Testis (tissue), 3 donors: Measurements from ENCODE around the gene RCL1. TPM values are rescaled to one million over a fixed set of nuclear protein-coding genes. Genes with fewer than 3 reads are reported as not detected.

ENCODE experiments used
- DNase-seq: peaks from one replicate; pipeline ENCODE4 v3.0.0-alpha.2; 2019
- H3K27ac ChIP-seq, 2 donors: fragments of 200-600 bp; sonication (generic); one replicate each; pipeline ENCODE4 v1.5.1; 2019
- H3K27me3 ChIP-seq: fragments of 200-600 bp; sonication (generic); one replicate; pipeline ENCODE4 v1.5.1; 2019
- H3K36me3 ChIP-seq: fragments of 200-600 bp; sonication (generic); one replicate; pipeline ENCODE4 v1.5.1; 2017; ENCODE audit warnings: low read depth; ENCODE audit errors: missing control alignments
- H3K4me1 ChIP-seq: fragments of 200-600 bp; sonication (generic); one replicate; pipeline ENCODE4 v1.5.1; 2019
- H3K4me3 ChIP-seq, 2 donors: fragments of 200-600 bp; sonication (generic); one replicate each; pipeline ENCODE4 v1.5.1; 2017 to 2019
- H3K9me3 ChIP-seq: fragments of 200-600 bp; sonication (generic); one replicate; pipeline ENCODE4 v1.5.1; 2017
- POLR2A ChIP-seq: fragments of 450-650 bp; IDR thresholded peaks from one replicate; pipeline ENCODE4 v1.6.1; 2017; ENCODE audit warnings: antibody characterized with exemption, mild to moderate bottlenecking, moderate library complexity
- WGBS, 2 donors: methylation state at CpG; one replicate each; pipeline ENCODE4 v1.1.5; 2018; 5-methylcytosine and 5-hydroxymethylcytosine counted together
- intact Hi-C: fragments of 100-400 bp; cut with DNase I; formaldehyde crosslinking; loops from one replicate; pipeline ENCODE4 v1.15.1; 2023; ENCODE audit warnings: low total_unique reads
- polyA plus RNA-seq: library from polyadenylated mRNA; stranded (reverse); fragments of 350-450 nt; fragmentation: Illumina TruSeq; extraction: RNeasy Lipid Tissue Mini Kit (QIAGEN cat#74804); gene quantifications from one replicate; pipeline ENCODE4 v1.2.3, GENCODE V29; 2014; ENCODE audit warnings: low read depth, low replicate concordance; ENCODE audit not compliant: insufficient read depth
- total RNA-seq, 2 donors: library from RNA; depleted of rRNA; stranded (reverse); fragments of >200 nt; gene quantifications; one replicate each; pipeline ENCODE4 v1.2.3, GENCODE V29; 2016
- TF ChIP-seq, protein P1 (sequence below), 3 experiments: fragments of 450-650 bp in 2 of 3; fragments of 200-600 bp in 1 of 3; sonication (generic) in 1 of 3; IDR thresholded peaks; one replicate each; pipeline ENCODE4 v1.5.1; 2016 to 2019; ENCODE audit warnings: antibody characterized with exemption in 3 of 3, mild to moderate bottlenecking in 2 of 3, moderate library complexity in 1 of 3

Gene RCL1
- total and polyA plus RNA-seq, 3 donors from 2014 or later: 27.2 to 37.9 (median 28.9) TPM

DNA sequence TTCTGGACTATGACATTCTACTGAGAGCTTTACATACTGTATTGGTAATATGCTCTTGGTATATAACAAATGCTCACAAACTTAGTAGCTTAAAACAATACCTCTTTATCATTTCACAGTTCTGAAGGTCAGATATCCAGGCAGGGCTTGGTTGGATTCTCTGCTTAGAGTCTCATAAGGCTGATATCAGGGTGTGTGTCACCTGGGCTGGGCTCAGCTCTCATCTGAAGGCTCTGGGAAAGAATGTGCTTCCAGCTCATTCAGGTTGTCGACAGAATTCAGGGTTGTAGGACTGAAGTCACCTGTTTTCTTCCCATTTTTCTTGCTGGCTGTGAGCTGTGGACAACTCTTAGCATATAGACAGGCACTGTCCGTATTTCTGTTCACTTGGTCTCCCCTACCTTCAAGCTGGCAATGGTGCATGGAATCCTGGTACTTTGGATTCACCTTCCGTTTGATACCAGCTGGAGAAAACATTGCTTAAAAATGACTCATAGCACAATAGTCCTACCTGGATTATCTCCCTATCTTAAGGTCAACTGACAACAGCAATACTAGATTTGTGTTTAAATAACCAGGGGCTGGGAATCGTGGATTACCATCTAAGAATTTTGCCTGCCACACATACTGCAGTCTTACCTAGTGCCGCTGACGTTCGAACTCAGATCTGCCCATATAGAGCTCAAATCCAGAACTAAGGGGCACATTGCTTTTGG is 69.2 kb downstream of the RCL1 start:
- Histone ChIP-seq H3K27me3 (no peaks in the 10 kb centered on the region), H3K4me3 (no peak overlapping the region), H3K9me3 (no peaks in the 10 kb centered on the region), H3K4me1 (peaks cover 6% of the 10 kb centered on the region), H3K27ac (no peak overlapping the region), H3K36me3 (no peaks in the 10 kb centered on the region)
- TF ChIP-seq, protein P1, sequence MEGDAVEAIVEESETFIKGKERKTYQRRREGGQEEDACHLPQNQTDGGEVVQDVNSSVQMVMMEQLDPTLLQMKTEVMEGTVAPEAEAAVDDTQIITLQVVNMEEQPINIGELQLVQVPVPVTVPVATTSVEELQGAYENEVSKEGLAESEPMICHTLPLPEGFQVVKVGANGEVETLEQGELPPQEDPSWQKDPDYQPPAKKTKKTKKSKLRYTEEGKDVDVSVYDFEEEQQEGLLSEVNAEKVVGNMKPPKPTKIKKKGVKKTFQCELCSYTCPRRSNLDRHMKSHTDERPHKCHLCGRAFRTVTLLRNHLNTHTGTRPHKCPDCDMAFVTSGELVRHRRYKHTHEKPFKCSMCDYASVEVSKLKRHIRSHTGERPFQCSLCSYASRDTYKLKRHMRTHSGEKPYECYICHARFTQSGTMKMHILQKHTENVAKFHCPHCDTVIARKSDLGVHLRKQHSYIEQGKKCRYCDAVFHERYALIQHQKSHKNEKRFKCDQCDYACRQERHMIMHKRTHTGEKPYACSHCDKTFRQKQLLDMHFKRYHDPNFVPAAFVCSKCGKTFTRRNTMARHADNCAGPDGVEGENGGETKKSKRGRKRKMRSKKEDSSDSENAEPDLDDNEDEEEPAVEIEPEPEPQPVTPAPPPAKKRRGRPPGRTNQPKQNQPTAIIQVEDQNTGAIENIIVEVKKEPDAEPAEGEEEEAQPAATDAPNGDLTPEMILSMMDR (IDR thresholded peaks at IDR 0.05): no peak
- TF ChIP-seq POLR2A: no peak
- intact Hi-C loops: no loop called here
- no peak for DNase-seq
- 90 to 92% methylated on average over 7 of the region's 7 CpGs for WGBS, 2 donors

DNA sequence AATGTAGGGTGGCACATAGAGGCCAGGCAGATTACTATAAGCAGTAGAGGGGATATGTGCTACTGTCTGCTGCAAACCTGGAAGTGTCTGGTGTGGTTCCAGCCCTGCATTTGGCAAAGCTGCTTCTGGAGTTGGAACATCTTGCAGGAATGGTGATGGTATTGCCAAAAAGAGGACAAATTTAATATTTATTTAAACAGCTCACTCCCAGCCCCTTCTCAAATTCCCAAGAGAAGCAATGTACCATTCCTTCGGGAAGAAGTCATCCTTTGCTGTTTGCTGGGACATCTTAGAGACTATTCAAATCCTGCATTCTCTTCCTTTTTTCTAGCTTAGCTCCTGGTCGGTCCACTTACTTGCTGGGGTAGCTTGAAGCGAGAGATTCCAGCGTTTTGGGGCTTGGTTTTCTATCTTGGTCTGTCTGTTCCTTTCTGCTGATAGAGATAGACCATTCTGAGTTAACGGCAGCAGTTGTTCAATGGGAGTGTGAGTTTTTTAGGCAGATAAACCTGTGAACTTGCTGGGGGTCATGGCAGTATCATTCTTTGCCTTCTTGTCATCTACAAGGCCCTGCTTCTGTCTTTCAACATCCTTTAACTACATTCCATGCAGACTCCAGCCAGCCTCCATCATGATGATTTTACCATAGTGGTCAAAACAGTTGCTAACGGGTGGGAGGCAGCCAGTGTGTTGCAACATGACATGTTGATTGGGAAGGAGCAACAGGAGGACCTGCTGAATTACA is 69.9 kb downstream of the RCL1 start:
- WGBS, 2 donors: 61 to 63% methylated on average over 6 of the region's 6 CpGs
- Histone ChIP-seq H3K36me3 (no peaks in the 10 kb centered on the region), H3K4me1 (peaks cover 6% of the 10 kb centered on the region), H3K27me3 (no peaks in the 10 kb centered on the region), H3K9me3 (no peaks in the 10 kb centered on the region), H3K27ac (peak overlapping the region in 1 of 2 donors; percentile 66), H3K4me3 (no peak overlapping the region)
- no peak for DNase-seq
- no peak for TF ChIP-seq POLR2A
- TF ChIP-seq, protein P1 (IDR thresholded peaks at IDR 0.05): no peak
- intact Hi-C loops: no loop called here

DNA sequence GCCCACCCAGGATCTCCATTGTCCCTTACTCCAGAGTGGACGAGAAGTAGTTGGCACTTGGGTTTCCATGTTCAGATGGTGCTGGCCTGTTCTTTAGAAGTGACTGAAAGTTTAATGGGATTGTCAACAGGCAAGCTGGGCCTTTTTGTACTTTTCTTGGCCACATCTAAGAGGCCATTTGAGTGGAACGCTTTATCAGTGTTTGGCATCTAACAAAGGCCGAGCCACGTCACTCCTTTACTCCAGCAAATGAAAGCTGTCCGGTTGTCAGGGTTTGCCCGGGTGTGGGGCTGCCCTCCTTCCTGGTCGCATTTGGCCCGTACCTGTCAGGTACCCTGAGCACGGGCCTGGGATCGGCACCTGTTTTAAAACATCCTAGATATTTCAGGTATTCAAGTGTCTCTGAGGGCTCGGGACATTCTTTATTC is 71.5 kb downstream of the RCL1 start:
- no peak for DNase-seq
- Histone ChIP-seq H3K27ac (peak overlapping the region in 1 of 2 donors; percentile 14), H3K36me3 (no peaks in the 10 kb centered on the region), H3K27me3 (no peaks in the 10 kb centered on the region), H3K4me3 (no peak overlapping the region), H3K9me3 (no peaks in the 10 kb centered on the region), H3K4me1 (peaks cover 6% of the 10 kb centered on the region)
- 91 to 97% methylated on average over 11 of the region's 11 CpGs for WGBS, 2 donors
- TF ChIP-seq POLR2A: no peak
- TF ChIP-seq, protein P1 (IDR thresholded peaks at IDR 0.05): no peak
- intact Hi-C loops: no loop called here

DNA sequence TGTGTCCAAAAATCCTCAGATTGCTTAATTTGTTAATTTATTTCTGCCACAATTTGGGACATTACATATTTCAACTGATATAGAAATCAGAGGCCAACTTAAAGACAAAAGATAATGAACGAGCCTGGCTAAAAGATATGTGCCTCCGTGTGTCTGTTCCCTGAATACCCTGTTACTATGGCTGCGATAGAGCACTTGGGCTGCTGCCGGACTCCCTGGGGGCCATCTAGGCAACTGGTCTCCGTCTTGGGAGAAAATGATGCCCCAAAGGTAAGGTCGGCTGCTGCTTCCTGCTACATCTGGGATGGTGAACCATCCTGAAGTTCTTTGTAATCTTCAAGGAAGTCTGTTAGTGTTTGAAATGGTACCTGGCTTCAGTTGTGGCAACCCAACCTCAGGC is 72.0 kb downstream of the RCL1 start:
- intact Hi-C loops: no loop called here
- peaks cover 6% of the 10 kb centered on the region for H3K4me1 ChIP-seq
- H3K36me3 ChIP-seq: no peaks in the 10 kb centered on the region
- TF ChIP-seq POLR2A: no peak
- TF ChIP-seq, protein P1 (IDR thresholded peaks at IDR 0.05): no peak
- H3K9me3 ChIP-seq: no peaks in the 10 kb centered on the region
- no peaks in the 10 kb centered on the region for H3K27me3 ChIP-seq
- no peak for DNase-seq
- 88 to 91% methylated on average over 6 of the region's 6 CpGs for WGBS, 2 donors
- peak overlapping the region in 1 of 2 donors; percentile 14 for H3K27ac ChIP-seq
- H3K4me3 ChIP-seq: no peak overlapping the region
